Measurements from ENCODE around the gene LPP. TPM values are rescaled to one million over a fixed set of nuclear protein-coding genes. Genes with fewer than 3 reads are reported as not detected.

Gene LPP
- polyA plus RNA-seq, 4 donors = 17.0 to 31.8 (median 24.2) TPM

DNA sequence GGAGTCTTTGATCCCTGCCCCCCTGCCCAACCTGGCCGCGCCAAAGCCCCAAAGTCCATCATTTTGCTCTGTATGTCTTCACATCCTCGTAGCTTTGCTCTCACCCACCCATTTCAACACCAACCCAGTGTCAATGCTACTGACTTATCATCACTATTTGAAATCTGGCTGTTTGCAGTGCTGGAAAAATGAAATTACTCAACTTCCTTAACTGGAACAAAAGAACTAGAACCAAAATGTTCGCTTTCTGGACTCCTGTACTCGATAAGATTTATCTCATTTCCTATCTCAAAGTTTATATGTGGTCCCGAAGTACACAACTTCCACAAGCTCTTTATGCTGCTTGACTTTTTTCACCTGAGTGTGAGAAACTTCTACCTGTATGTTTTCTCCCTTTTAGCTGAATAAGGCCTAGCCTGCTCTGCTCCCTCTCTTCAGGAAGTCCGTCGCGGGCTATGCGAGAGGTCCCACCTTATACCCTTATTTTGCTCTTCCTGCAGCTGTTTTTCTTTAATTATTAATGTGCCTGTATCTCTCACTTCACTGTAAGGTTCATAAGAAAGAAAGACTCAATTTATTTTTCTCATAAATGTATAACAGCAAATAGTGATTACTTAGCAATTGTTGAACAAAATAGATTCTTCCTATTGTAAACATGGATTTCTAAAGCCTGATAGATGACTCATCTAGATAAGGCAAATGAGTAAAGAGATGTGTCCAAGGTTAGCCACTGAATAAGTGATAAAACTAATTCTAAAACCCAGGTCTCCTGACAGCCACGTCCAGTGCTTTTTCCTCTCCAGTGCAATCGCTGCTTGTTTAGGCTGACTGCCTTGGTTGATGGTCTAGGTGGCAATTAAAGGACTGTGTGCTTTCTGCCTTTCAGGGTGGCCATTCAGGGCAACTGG is 553.7 kb downstream of the LPP start:
- no peak for DNase-seq (ENCODE audit: low read depth in 4 of 4, low spot score in 2 of 4)

DNA sequence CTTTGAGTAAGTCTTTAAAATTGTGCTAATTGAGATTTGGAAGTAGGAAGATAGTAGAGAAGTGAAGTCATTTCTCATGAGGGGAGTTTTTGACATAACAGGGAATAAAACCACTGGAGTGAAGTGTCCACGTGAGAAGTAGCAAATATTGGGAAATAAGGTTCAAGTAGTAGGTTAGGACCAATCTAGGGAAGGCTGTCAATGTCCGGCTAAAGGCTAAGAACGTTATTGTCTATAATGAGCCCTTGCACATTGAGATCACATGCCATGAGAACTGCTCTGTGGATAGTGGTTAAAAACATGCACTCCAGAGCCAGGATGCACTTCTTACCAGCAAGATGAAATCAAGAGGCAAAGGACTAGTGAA is 557.9 kb downstream of the LPP start:
- no peak for DNase-seq (ENCODE audit: low read depth in 4 of 4, low spot score in 2 of 4)

DNA sequence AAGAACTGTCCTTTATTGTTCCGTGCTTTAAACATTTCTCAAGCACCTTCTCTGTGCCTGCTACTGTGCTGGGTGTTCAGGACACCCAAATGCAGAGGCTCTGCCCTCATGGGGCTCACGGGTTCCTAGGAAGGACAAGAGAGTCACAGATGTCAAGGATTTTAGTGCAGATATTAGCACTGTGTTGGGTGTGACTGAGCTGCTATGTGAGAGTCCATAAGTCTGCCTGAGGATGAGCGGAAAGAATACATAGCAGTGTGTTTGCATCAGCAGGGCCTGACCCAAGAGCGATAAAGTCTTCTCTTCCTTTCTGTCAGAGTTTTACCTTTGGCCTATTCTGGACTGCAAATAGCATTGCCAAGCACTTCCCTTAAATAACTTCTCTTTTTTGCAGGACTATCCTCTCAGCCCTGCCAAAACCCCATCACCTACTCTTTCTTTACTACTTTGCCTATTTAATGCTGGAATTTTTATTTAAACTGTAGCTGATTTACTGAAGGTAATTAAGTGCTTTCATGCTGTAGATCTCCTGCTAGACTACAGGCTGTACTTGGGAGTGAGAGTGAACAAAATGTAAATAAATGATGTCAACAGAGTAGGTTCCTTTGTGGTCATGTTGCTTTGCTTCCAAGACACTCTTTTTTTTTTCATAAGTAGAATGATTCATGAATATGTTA is 558.4 kb downstream of the LPP start:
- DNase-seq (ENCODE audit: low read depth in 4 of 4, low spot score in 2 of 4) = no peak

DNA sequence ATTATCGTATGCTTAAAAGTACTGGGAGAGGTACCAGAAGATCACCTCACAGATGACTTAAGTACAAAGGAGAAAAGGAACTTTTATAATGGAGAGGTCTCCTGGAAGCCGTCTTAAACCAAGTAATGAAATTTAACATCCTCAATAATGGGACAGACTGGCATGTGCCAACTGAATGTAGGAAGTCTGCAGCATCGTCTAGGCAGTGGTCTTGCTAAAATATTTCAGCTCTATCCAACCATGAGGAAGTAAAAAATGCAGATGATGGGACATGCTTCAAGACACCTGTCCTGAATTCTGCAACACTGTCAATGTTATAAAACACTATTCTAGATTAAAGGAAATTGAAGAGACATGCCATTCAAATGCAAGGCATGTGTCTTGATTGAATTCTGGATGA is 559.0 kb downstream of the LPP start:
- DNase-seq (ENCODE audit: low read depth in 4 of 4, low spot score in 2 of 4) = no peak

DNA sequence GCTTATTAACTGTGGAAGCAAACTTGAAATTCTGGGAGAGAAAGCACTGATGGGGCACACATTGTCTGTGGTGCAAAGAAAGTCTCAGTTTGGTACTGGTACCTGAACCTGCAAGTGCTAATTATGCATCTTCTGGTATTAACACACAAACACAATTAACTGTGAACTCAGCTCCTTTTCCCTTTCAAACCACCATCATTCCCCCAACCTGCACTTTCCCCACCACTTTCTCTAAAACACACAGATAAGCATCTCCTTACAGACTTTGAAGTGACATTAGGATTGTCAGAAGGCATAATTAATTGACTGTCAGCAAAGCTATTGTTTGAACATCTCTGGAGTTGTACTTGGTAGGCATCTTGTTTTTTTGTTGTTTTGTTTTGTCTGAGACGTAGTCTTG is 565.6 kb downstream of the LPP start:
- DNase-seq (ENCODE audit: low read depth in 4 of 4, low spot score in 2 of 4) = no peak

DNA sequence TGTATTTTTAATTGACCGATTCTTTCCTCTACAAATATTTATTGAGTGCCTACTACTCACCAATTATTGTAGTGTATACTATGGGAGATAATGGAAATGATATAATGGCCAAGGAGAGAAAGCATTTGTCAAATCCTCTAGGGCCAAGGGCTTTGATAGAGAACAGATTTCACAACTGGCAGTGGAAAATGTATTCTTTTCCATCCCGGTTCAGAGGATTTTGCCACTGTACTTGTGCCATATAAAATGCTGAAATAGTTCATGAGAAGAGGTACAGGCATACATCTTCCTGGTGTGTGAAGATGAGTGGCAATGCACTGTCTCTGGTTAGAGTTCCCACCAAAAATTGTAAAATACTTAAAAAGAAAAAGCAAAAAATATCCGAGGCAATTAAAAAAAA is 566.3 kb downstream of the LPP start:
- no peak for DNase-seq (ENCODE audit: low read depth in 4 of 4, low spot score in 2 of 4)

DNA sequence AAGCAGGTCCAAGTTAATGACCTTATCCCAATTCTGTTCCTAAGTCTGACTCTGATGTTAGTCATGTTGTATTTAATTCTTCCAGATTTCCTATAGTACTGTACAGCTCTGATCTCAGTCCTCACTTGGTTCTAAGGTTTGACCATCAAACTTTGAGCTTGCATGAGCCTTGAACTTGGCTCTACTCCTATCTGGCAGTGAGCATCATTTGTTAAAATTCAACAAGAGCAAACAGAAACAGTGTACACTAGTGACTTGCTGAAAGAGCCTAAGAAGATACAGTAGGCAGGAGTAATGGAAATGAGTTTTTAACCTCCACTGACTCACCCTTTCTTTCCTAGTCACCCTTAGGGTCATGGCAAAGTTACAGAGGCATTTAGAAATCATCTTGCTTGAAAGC is 566.7 kb downstream of the LPP start:
- DNase-seq (ENCODE audit: low read depth in 4 of 4, low spot score in 2 of 4) = no peak

DNA sequence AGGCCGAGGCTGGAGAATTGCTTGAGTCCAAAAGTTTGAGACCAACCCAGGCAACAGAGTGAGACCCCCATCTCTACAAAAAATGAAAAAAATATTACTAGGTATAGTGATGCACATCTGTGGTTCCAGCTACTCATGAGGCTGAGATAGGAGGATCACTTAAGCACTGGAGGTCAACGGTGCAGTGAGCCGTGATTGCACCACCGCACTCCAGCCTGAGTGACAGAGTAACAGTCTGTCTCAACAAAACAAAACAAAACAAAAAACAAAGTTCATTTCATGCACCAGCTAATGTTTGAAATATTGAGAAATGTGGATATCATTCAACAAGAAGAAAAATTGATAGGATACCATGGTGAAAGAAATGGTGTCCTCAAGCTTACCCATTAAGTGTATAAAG is 567.4 kb downstream of the LPP start:
- DNase-seq (ENCODE audit: low read depth in 4 of 4, low spot score in 2 of 4) = no peak

DNA sequence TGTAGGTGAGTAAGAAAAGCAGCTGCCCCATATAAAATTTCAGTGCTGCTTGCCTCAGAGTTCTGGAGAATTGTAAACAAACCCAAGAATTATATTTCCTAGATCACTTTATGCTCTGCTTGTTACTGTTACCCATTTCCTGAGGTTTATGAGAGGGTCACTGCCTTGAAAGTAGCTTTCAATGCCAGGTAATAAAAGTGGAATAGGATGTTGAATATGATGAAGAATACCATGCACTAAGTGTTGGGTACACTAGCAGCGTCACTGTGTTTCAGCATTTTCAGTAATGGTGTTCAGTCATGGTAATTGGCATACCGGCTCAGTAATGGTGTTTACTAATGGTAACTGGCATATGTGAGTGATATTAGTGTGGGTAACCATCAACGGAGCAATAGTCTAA is 568.0 kb downstream of the LPP start:
- no peak for DNase-seq (ENCODE audit: low read depth in 4 of 4, low spot score in 2 of 4)

- no peak for DNase-seq (ENCODE audit: low read depth in 4 of 4, low spot score in 2 of 4)
These were observed 569.0 kb downstream of the LPP start for GRCh38 chr3:188722963-188723362.

DNA sequence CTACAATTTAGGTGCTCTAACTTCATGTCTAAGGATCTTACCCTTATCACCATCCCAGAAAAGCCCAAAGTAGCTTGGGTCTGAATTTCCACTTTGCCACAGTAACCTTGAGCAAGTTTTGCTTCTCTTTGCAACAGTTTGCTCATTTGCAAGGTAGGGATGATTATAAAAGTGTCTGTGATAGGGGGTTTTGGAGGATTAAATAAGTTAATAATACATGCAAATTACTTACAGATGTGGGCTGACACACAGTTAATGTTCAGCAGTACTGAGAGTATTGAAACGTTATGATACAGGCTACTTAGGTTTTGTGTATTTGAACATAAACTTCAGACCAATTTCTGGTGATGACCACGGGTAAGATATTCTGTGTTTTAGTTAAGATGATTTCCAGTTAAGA is 573.1 kb downstream of the LPP start:
- no peak for DNase-seq (ENCODE audit: low read depth in 4 of 4, low spot score in 2 of 4)

DNA sequence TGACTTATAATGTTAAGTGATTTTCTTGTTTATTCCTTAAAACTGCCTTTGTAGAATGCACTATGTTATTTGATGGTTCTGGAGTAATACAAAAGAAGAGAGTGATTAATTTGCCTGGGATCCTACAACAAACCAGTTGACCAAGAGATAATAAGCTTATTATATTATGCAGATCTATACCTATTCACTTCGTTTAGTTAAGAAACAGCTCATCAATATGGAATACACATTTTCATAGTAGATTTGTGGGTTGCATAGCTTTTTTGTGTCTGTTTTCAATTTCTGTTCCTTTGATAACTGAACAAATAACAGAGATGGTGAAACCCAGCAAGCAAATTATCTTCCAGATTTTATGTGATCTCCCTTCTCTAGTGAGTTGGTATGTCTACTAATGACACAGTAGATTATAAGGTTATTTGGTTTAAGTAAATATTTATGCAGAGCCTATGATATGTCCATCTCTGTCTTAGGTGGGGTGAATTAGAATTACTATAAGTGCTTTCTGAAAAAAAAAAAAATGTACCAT is 574.5 kb downstream of the LPP start:
- DNase-seq (ENCODE audit: low read depth in 4 of 4, low spot score in 2 of 4) = no peak

DNA sequence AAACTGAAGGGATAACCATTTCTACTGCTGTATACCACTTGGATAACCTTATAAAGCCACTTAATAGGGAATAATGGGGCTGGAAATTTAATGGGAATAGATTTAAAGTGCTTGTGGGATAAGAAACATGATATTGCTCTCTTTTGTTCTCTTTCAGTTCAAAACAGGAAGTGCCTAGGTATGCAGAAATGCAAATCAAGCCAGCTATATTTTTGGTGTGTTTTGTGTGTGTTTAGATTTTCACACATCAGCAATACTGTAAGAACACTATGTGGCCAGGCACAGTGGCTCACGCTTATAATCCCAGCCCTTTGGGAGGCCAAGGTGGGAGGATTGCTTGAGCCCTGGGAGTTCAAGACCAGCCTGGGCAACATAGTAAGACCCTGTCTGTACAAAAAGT is 575.5 kb downstream of the LPP start:
- DNase-seq (ENCODE audit: low read depth in 4 of 4, low spot score in 2 of 4) = no peak

GRCh38 chr3:188734395-188734794 is 580.4 kb downstream of the LPP start:
- DNase-seq (ENCODE audit: low read depth in 4 of 4, low spot score in 2 of 4) = no peak

DNA sequence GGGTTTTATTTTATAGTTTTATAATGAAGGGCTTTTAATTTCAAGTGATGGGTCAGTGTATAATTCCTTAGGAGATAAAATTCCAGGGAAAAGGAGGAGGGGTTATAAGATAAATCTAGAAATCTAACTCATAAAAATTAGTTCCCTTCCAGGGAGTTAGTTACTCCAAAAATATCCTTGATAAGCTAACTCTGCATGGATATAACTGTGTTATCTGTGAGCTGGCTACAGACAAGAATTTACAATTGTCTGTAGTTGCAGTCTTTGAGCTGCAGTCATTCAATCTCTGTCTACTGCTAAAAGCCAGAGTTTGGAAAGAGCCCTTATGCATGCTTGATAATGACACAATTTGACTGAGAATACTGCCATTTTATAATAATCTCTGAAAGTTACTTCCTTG is 585.6 kb downstream of the LPP start:
- DNase-seq (ENCODE audit: low read depth in 4 of 4, low spot score in 2 of 4) = no peak

GRCh38 chr3:188740010-188740409 is 586.1 kb downstream of the LPP start:
- DNase-seq (ENCODE audit: low read depth in 4 of 4, low spot score in 2 of 4) = no peak

GRCh38 chr3:188742755-188743550 is 589.0 kb downstream of the LPP start:
- no peak for DNase-seq (ENCODE audit: low read depth in 4 of 4, low spot score in 2 of 4)

DNA sequence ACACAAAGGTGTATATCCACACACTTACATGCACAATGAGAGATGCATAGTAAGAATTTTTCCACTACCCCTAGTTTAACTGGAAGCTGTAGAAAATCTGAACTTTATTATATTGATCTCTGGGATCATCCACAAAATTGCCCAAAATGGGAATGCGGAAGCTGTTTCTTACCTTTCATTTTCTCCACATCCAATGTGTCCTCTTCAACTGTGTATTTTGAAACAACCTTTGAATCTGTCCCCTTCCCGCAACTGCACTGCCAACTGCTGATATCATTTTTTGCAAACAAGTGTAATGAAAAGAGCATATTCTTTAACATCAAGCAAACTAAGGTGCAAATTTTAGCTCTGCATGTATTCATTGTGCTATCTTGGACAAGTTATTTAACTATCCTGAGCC is 590.2 kb downstream of the LPP start:
- no peak for DNase-seq (ENCODE audit: low read depth in 4 of 4, low spot score in 2 of 4)

- DNase-seq (ENCODE audit: low read depth in 4 of 4, low spot score in 2 of 4) = no peak
These were observed 591.1 kb downstream of the LPP start for GRCh38 chr3:188745031-188745430.

DNA sequence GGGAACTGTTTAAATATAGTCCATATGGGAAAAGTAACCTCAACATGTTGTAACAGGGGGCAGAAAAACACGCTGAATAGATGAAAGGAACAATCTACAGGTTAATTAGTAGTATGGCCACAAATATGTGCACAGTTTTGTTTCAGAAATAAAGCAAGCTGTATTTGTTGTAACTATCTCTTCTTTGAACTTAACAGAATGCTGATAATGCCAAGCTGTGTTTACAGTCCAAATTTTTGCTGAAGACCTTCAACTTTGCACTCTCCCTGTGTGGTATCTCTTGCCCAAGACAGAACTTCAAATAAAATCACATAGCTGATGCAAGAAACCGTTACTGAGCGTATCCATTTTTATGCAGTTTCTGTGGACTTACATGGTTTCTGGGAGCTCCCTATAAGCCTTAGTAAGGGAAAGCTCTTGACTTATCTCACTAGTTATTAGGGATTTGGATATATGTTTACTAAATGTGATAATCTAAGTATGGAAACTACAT is 592.4 kb downstream of the LPP start:
- no peak for DNase-seq (ENCODE audit: low read depth in 4 of 4, low spot score in 2 of 4)

- DNase-seq (ENCODE audit: low read depth in 4 of 4, low spot score in 2 of 4) = no peak
These were observed 593.5 kb downstream of the LPP start for GRCh38 chr3:188747489-188747888.
